HepG2 (cell line): Measurements from ENCODE around the gene SRCIN1. TPM values are rescaled to one million over a fixed set of nuclear protein-coding genes. Genes with fewer than 3 reads are reported as not detected.
A peak's percentile ranks its signal among the peaks of the same experiment; 100 is the strongest.

ENCODE experiments used
- AHDC1 ChIP-seq: sonication (generic); formaldehyde crosslinking; IDR thresholded peaks from 2 replicates; pipeline ENCODE4 v1.5.1; 2020; ENCODE audit warnings: mild to moderate bottlenecking, missing genetic modification reagents, borderline replicate concordance
- ATAD3A ChIP-seq: sonication (generic); formaldehyde crosslinking; IDR thresholded peaks from 2 replicates; pipeline ENCODE4 v1.4.0; 2020; ENCODE audit warnings: missing genetic modification reagents
- GLMP ChIP-seq: sonication (generic); formaldehyde crosslinking; IDR thresholded peaks from 2 replicates; pipeline ENCODE4 v1.9.0; 2021; ENCODE audit warnings: missing genetic modification reagents, mild to moderate bottlenecking, borderline replicate concordance
- HNRNPH1 ChIP-seq: fragments of 200-400 bp; formaldehyde crosslinking; optimal IDR thresholded peaks from 2 replicates; pipeline ENCODE3; 2017; ENCODE audit warnings: mild to moderate bottlenecking, low read depth, low read length
- KDM4B ChIP-seq: sonication (generic); formaldehyde crosslinking; IDR thresholded peaks from 2 replicates; pipeline ENCODE4 v1.4.0; 2020; ENCODE audit warnings: missing genetic modification reagents
- NFE2L2 ChIP-seq: fragments of 150-350 bp; IDR thresholded peaks from 2 replicates; pipeline ENCODE4 v1.6.1; 2014; ENCODE audit warnings: low read length
- RBFOX2 ChIP-seq: fragments of 200-400 bp; formaldehyde crosslinking; IDR thresholded peaks from 2 replicates; pipeline ENCODE4 v1.6.1; 2017; ENCODE audit warnings: low read depth, mild to moderate bottlenecking, low read length
- SP4 ChIP-seq: sonication (generic); formaldehyde crosslinking; IDR thresholded peaks from 2 replicates; pipeline ENCODE4 v1.8.1; 2023; ENCODE audit warnings: mild to moderate bottlenecking, missing genetic modification reagents
- TBX3 ChIP-seq: fragments of 450-650 bp; IDR thresholded peaks from 2 replicates; pipeline ENCODE4 v1.6.1; 2017; ENCODE audit warnings: antibody characterized with exemption, mild to moderate bottlenecking, inconsistent platforms, borderline replicate concordance
- TEF ChIP-seq: sonication (generic); formaldehyde crosslinking; IDR thresholded peaks from 2 replicates; pipeline ENCODE4 v1.5.0; 2020; ENCODE audit warnings: missing genetic modification reagents
- ZNF362 ChIP-seq: sonication (generic); formaldehyde crosslinking; IDR thresholded peaks from 2 replicates; pipeline ENCODE4 v1.4.0; 2020; ENCODE audit warnings: missing genetic modification reagents, mild to moderate bottlenecking, borderline replicate concordance
- ZNF44 ChIP-seq: sonication (generic); formaldehyde crosslinking; IDR thresholded peaks from 2 replicates; pipeline ENCODE4 v1.5.1; 2020; ENCODE audit warnings: mild to moderate bottlenecking, missing genetic modification reagents
- ZNF530 ChIP-seq: sonication (generic); formaldehyde crosslinking; IDR thresholded peaks from 2 replicates; pipeline ENCODE4 v1.5.0; 2020; ENCODE audit warnings: low read depth, mild to moderate bottlenecking, missing genetic modification reagents
- ZNF567 ChIP-seq: sonication (generic); formaldehyde crosslinking; IDR thresholded peaks from 2 replicates; pipeline ENCODE4 v1.8.1; 2023; ENCODE audit warnings: mild to moderate bottlenecking, missing genetic modification reagents, borderline replicate concordance
- ZNF616 ChIP-seq: sonication (generic); formaldehyde crosslinking; IDR thresholded peaks from 2 replicates; pipeline ENCODE4 v1.5.0; 2020; ENCODE audit warnings: low read depth, mild to moderate bottlenecking, missing genetic modification reagents
- ZNF639 ChIP-seq: conservative IDR thresholded peaks from 2 replicates; pipeline ENCODE4 v1.6.1; 2018; ENCODE audit warnings: missing genetic modification reagents
- ZNF792 ChIP-seq: IDR thresholded peaks from 2 replicates; pipeline ENCODE4 v1.6.1; 2016
- ZNF816 ChIP-seq: sonication (generic); formaldehyde crosslinking; IDR thresholded peaks from 2 replicates; pipeline ENCODE4 v1.8.0; 2022; ENCODE audit warnings: missing genetic modification reagents, mild to moderate bottlenecking, borderline replicate concordance
- ZSCAN30 ChIP-seq: sonication (generic); formaldehyde crosslinking; IDR thresholded peaks from 2 replicates; pipeline ENCODE4 v1.5.0; 2020; ENCODE audit warnings: mild to moderate bottlenecking, missing genetic modification reagents
- polyA plus RNA-seq, 8 experiments: library from polyadenylated mRNA; depleted of rRNA in 3 of 8; stranded (reverse) in 7 of 8; unstranded in 1 of 8; fragments of >200 nt; fragmentation: Illumina TruSeq in 4 of 8; extraction: Trizol in 4 of 8; gene quantifications; 2 replicates each; pipeline versions ENCODE4 v1.2.1 to v1.2.3, GENCODE V29; 2011 to 2016; ENCODE audit warnings: low read depth in 4 of 8, missing spikeins in 1 of 8, mixed read lengths in 1 of 8; ENCODE audit not compliant: insufficient read depth in 1 of 8
- total RNA-seq, 5 experiments: library from RNA; depleted of rRNA; stranded (reverse); fragments of >200 nt; fragmentation: Illumina TruSeq; extraction: Trizol; gene quantifications; 2 replicates each; pipeline ENCODE4 v1.2.3, GENCODE V29; 2016; ENCODE audit warnings: low read depth in 1 of 5

SRCIN1 gene
- total and polyA plus RNA-seq, 2 of the 13 experiments (the other 11 are each of a cell fraction or from before 2014, with no cell fraction given) = 1.2 to 9.6 TPM

GRCh38 chr17:38557836-38558727, 47.7 kb downstream of the SRCIN1 start (continued):
- TF ChIP-seq ZNF362 (CRISPR knock-in tag) (no peak), TEF (no peak), ZNF816 (CRISPR knock-in tag) (no peak), SP4 (CRISPR knock-in tag) (no peak; the same call in 1 of the 2 replicates), AHDC1 (CRISPR knock-in tag) (no peak), ZSCAN30 (CRISPR knock-in tag) (no peak), HNRNPH1 (no peak), GLMP (CRISPR knock-in tag) (no peak), RBFOX2 (peak; percentile 60), ZNF567 (CRISPR knock-in tag) (peak; percentile 81; the same call in 1 of the 2 replicates), ATAD3A (CRISPR knock-in tag) (no peak), ZNF44 (CRISPR knock-in tag) (no peak; the same call in 1 of the 2 replicates), ZNF616 (no peak), NFE2L2 (no peak), ZNF792 (CRISPR knock-in tag) (peak; percentile 83; the same call in 1 of the 2 replicates), ZNF639 (CRISPR knock-in tag) (0 out of 2 replicates have a peak, but pooled peaks have one; percentile 33), ZNF530 (no peak), TBX3 (no peak), KDM4B (CRISPR knock-in tag) (peak; percentile 69; the same call in 1 of the 2 replicates)
